ENCODE measurements around the gene CAMKMT.

CAMKMT gene

GRCh38 chr2:44535376-44535775 lies 173.6 kb downstream of the CAMKMT start:
- no peak for DNase-seq (ENCODE audit: extremely low read depth, low read depth)
- no peak for TF ChIP-seq CTCF (IDR thresholded peaks at IDR 0.05; ENCODE audit: low read depth, low read length)

- DNase-seq (ENCODE audit: extremely low read depth, low read depth), result no peak
Observed at GRCh38 chr2:44537264-44537663, 175.5 kb downstream of the CAMKMT start.

GRCh38 chr2:44542520-44542919 lies 180.8 kb downstream of the CAMKMT start:
- no peak for DNase-seq (ENCODE audit: extremely low read depth, low read depth)
- no peak for TF ChIP-seq CTCF (IDR thresholded peaks at IDR 0.05; ENCODE audit: low read depth, low read length)

More at GRCh38 chr2:44537264-44537663, 175.5 kb downstream of the CAMKMT start:
- TF ChIP-seq CTCF (IDR thresholded peaks at IDR 0.05; ENCODE audit: low read depth, low read length), result no peak

GRCh38 chr2:44543773-44544725 lies 182.3 kb downstream of the CAMKMT start:
- DNase-seq (ENCODE audit: extremely low read depth, low read depth), result no peak
- no peak for TF ChIP-seq CTCF (IDR thresholded peaks at IDR 0.05; ENCODE audit: low read depth, low read length)

GRCh38 chr2:44545005-44545404 lies 183.3 kb downstream of the CAMKMT start:
- no peak for DNase-seq (ENCODE audit: extremely low read depth, low read depth)
- TF ChIP-seq CTCF (IDR thresholded peaks at IDR 0.05; ENCODE audit: low read depth, low read length), result no peak

GRCh38 chr2:44546459-44547127 lies 184.8 kb downstream of the CAMKMT start:
- DNase-seq (ENCODE audit: extremely low read depth, low read depth), result no peak

More at GRCh38 chr2:44546459-44547127, 184.8 kb downstream of the CAMKMT start:
- TF ChIP-seq CTCF (IDR thresholded peaks at IDR 0.05; ENCODE audit: low read depth, low read length), result no peak

All from AG09319 (cell line).